ENCODE measurements around the gene PSMD2.

PSMD2 gene

DNA sequence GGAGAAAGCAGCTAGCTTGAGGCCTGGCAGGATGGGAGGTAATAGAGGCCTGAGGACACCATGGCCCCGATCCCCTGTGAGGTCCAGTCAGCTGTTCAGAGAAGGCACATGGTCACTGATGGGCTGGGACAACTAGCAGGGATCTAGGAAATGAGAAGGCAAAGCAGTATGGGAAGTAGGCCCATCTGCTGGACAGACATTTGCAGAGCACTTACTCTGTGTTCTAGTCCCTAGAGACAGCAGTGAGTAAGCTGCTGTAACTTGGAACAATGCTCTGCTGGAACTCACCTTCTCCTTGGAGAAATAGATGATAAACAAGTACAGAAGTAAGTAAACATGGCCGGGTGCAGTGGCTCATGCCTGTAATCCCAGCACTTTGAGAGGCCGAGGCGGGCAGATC is 16.1 kb upstream of the PSMD2 start:
- no peak for DNase-seq (ENCODE audit: low read depth)

DNA sequence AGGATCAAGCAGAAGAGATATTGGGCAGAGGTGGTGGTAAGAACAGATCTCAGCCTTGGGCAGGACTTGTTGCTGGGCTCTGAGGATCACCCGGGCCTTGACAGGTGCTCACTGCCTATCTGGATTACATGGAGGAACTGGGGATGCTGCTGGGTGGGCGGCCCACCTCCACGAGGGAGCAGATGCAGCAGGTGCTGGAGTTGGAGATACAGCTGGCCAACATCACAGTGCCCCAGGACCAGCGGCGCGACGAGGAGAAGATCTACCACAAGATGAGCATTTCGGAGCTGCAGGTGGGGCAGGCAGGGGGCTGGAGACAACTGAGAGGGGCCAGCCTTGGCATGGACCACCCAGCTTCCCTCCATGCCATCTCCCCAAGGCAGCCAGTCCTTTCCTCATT is 15.4 kb upstream of the PSMD2 start:
- DNase-seq (ENCODE audit: low read depth): no peak

DNA sequence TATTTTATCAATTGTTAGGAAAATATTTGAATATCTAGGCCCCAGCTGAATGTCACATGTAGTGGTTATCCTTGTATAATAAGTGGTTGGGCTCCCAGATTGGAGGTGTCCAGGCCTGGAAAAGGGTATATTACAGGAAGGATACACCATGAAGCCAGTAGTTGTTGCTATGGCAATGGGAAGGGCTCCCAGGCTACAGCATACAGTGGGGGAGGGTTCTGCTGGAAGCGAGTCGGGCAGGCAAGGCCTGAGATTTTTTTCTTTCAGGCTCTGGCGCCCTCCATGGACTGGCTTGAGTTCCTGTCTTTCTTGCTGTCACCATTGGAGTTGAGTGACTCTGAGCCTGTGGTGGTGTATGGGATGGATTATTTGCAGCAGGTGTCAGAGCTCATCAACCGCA is 14.3 kb upstream of the PSMD2 start:
- DNase-seq (ENCODE audit: low read depth): peak; percentile 63

DNA sequence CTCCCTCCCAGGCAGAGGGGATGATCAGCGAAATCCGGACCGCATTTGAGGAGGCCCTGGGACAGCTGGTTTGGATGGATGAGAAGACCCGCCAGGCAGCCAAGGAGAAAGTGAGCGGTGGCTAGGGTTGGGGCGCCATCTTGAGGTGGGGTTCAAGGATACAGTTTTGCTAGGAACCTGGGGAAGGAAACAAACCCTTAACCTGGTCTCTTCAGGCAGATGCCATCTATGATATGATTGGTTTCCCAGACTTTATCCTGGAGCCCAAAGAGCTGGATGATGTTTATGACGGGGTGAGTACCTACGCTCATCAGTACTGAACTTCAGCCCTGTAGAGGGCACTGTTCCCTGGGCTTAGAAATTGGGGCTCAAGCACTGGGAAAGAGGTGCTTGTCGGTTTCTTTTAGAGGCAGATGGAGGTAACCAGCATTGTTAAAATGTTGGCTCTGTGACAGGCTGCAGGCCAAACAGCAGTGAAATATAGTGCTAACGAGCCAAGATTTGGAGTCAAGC is 9.6 kb upstream of the PSMD2 start:
- peak; percentile 10 for DNase-seq (ENCODE audit: low read depth)

DNA sequence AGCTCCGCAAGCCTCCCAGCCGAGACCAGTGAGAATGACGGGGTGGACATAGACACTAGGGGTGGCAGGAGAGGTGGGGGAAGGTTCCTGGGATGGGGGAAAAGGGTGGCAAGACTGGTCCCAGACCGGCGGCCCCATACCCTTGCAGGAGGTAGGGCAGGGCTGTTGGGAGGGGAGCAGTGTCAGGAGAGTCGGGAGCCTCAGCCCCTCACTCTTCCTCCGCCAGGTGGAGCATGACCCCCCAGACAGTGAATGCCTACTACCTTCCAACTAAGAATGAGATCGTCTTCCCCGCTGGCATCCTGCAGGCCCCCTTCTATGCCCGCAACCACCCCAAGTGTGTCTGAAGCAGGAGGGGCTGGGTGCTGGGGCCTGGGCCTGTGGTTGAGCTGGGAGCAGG is 8.7 kb upstream of the PSMD2 start:
- DNase-seq (ENCODE audit: low read depth): no peak

DNA sequence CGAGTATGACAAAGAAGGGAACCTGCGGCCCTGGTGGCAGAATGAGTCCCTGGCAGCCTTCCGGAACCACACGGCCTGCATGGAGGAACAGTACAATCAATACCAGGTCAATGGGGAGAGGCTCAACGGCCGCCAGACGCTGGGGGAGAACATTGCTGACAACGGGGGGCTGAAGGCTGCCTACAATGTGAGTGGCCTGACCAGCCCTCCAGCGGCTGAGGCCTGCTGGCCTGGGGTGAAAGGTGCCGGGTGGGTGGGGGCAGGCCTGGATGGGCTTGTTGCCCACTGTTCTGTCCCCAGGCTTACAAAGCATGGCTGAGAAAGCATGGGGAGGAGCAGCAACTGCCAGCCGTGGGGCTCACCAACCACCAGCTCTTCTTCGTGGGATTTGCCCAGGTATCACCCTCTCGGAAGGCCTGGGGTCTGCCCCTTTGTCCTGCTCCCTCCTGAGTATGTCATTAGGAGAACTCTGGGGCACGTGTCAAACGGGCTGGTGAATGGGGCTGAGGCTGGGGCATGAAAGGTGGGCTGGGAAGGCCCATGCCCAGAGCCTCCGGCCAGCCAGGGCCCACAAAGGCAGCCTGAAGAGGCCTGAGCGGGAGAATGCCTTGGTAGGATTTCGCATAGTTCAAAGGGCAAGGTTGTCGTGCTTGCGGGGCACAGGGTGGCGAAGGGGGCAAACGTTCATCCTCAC is 7.8 kb upstream of the PSMD2 start:
- no peak for DNase-seq (ENCODE audit: low read depth)

DNA sequence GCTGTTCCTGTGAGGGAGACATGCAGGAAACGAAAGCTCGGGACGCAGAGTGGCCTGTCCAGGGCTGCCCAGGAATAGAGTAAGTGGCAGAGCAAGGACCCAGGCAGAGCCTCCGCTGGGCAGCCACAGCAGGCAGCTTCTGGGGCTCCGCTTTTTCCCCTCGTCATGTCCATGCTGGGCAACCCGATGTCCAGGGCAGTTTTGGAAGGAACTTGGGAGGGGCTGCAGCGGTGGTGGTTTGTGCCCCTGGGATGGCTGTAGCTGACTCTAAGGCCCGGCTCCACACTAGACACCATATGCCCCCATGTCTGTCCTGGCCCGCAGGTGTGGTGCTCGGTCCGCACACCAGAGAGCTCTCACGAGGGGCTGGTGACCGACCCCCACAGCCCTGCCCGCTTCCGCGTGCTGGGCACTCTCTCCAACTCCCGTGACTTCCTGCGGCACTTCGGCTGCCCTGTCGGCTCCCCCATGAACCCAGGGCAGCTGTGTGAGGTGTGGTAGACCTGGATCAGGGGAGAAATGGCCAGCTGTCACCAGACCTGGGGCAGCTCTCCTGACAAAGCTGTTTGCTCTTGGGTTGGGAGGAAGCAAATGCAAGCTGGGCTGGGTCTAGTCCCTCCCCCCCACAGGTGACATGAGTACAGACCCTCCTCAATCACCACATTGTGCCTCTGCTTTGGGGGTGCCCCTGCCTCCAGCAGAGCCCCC is 7.1 kb upstream of the PSMD2 start:
- DNase-seq (ENCODE audit: low read depth): no peak

DNA sequence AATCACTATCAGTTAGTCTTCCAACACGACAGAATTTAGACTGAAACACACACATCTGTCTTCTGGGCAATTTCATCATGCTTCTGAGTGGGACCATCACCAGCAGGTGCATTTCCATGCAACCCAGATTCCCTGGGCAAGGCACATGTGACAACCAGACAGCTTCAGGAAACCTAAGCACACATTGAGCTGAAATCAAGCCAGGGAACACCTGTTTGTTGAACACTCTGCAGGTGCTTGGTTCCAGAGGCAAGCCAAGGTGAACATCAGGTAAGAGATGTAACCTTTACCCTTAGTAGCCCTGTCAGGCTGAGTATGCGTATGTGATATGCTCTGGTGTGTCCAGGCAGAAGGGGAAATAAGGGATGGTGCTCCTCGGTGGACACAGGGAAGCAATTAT is 3.3 kb upstream of the PSMD2 start:
- no peak for DNase-seq (ENCODE audit: low read depth)

DNA sequence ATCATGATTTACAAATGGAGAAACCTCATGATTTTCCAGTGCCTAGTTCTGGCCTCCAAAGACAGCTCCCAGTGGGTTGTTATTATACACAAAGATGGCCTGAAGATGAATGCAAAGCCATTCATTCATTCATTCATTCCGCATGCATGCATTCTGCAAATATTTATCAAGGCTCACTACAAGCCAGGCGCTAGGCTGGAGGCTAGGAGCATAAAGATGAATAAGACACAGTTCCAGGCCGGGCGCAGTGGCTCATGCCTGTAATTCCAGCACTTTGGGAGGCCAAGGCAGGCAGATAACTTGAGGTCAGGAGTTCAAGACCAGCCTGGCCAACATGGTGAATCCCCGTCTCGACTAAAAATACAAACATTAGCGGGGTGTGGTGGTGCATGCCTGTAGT is 2.4 kb upstream of the PSMD2 start:
- DNase-seq (ENCODE audit: low read depth): no peak

DNA sequence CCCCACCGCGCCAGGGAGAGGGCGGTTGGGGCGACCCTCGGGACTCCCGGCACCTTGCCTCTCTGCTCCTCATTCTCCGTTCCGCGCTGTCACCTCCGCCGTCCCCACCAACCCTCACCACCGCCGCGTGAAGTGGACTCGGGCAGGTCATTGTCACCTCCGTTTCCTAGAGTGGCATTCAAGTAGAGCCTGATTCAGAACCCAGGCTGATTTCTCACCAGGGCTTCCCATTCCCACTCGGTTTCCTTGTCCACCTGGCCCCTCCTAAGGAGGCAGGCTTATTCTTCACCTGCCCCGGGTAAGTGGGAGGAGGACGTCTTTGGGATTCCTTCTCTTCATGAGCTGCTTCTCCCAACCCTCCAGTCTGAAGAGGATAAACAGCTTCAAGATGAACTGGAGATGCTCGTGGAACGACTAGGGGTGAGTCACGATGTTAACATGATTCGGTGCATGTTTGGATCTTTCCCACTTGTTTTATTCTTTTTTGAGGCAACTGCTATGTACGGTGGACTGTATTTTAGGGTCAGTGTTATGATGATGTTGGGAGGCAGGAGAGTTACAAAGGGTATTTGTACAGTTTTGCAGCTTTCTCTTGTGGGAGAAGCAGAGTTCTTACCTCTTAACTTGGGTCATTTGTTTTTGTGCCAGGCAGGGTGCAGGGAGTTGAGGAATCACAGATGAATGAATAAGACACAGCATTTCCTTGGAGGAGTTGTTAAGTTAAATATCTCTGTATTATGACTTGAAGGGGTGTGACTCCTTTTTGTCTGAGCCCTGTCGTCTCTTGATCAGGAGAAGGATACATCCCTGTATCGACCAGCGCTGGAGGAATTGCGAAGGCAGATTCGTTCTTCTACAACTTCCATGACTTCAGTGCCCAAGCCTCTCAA is 692 bp downstream of the PSMD2 start:
- DNase-seq (ENCODE audit: low read depth): no peak

DNA sequence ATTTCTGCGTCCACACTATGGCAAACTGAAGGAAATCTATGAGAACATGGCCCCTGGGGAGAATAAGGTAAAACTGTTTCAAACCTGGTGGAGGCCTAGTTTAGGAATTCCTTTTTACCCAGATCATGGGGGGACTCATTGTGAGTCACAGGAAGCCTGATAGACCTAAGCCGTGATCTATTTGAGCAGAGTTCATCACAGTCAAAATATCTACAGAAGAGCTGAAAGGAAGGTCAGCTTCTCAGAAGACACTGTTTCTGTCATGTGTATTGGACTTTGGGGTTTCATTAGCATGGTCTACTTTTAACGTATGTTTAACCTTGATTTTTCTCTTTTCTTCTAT is 1.3 kb downstream of the PSMD2 start:
- no peak for DNase-seq (ENCODE audit: low read depth)

DNA sequence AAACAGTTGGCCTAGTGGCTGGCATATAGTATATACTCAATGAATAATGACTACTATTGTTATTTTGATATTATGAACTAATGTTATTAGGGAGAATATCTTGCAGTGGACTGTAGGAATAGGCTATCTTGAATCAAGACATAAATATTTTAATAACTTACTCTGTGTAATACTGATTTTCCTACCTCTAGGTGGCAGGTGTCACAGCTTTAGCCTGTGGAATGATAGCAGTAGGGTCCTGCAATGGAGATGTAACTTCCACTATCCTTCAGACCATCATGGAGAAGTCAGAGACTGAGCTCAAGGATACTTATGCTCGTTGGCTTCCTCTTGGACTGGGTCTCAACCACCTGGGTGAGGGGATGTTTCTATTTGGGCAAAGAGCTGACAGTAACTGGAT is 6.5 kb downstream of the PSMD2 start:
- DNase-seq (ENCODE audit: low read depth): no peak

DNA sequence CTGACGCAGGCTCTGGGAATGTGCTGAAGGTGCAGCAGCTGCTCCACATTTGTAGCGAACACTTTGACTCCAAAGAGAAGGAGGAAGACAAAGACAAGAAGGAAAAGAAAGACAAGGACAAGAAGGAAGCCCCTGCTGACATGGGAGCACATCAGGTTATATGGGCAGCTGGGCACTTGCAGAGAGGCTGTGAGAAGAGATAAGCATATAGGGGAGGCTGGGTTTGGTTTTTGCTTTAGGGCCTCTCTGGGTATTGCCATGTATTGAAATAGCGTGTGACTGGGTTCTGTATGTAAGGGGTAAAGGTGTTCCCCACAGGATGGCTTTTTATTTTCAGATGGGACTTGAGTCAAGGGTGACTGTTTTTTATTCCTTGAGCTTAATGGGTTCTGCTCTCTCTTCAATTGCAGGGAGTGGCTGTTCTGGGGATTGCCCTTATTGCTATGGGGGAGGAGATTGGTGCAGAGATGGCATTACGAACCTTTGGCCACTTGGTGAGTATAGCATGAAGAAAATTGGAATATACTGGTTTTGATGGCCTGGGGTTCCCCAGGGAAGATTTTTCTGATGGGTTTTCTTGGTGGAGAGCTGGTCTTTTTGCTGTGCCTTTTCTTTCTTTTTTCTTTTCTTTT is 7.4 kb downstream of the PSMD2 start:
- no peak for DNase-seq (ENCODE audit: low read depth)

DNA sequence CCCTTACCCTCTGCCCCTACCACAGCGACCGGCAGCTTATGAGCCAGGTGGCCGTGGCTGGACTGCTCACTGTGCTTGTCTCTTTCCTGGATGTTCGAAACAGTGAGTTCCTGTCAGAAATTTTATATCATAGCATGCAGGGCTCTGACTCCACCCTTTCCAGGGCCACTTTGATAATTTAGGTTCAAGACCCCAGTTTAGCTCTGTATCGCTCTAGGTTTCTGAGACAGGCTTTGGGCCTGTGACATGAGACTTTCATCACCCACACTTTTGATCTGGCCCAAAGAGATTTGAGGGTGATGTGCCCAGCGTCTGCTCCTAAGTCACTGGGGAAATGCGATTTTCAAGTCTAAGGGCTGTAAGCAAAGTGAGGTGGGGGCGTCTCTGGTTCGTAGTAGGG is 8.9 kb downstream of the PSMD2 start:
- no peak for DNase-seq (ENCODE audit: low read depth)

DNA sequence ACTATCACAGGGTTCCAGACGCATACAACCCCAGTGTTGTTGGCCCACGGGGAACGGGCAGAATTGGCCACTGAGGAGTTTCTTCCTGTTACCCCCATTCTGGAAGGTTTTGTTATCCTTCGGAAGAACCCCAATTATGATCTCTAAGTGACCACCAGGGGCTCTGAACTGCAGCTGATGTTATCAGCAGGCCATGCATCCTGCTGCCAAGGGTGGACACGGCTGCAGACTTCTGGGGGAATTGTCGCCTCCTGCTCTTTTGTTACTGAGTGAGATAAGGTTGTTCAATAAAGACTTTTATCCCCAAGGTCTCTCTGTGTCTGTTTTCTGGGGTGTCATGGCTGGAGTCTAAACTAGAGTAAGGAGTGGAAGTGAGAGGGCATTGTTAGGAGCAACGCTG is 9.7 kb downstream of the PSMD2 start:
- no peak for DNase-seq (ENCODE audit: low read depth)

DNA sequence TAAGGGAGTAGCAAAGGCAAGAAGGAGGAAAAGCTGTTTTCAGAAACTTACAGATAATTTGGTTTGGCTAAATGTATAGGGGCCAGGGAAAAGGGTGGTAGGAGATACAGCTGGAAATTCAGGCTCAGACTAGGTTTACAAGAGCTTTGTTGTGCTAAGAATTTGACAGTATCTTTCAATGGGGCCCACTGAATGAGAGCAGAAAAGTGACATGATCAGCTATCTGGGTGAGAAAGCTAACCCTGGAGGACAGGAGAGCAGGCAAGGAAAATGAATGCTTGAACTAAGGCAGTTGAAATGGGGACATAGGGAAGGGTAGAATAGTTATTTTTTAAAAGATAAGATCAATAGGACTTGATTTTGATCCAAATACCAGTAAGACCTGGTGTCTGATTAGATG is 12.6 kb downstream of the PSMD2 start:
- no peak for DNase-seq (ENCODE audit: low read depth)

DNA sequence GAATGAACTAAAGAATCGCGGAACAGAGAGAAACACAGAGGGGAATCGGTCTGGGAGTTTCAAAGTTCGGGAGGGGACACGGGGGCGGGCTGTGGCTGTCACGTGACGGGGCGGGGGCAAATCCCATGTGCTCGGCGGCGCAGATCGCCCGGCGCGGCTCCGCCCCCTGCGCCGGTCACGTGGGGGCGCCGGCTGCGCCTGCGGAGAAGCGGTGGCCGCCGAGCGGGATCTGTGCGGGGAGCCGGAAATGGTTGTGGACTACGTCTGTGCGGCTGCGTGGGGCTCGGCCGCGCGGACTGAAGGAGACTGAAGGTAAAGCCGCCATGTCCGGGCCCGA is 15.3 kb downstream of the PSMD2 start, which contains the start of gene EIF4G1:
Gene EIF4G1, plus strand, starts transcription at position 244 of the 337 bp plus-strand sequence. CDS start 1,191 bp downstream, outside the sequence.
- DNase-seq (ENCODE audit: low read depth): peak; percentile 96

DNA sequence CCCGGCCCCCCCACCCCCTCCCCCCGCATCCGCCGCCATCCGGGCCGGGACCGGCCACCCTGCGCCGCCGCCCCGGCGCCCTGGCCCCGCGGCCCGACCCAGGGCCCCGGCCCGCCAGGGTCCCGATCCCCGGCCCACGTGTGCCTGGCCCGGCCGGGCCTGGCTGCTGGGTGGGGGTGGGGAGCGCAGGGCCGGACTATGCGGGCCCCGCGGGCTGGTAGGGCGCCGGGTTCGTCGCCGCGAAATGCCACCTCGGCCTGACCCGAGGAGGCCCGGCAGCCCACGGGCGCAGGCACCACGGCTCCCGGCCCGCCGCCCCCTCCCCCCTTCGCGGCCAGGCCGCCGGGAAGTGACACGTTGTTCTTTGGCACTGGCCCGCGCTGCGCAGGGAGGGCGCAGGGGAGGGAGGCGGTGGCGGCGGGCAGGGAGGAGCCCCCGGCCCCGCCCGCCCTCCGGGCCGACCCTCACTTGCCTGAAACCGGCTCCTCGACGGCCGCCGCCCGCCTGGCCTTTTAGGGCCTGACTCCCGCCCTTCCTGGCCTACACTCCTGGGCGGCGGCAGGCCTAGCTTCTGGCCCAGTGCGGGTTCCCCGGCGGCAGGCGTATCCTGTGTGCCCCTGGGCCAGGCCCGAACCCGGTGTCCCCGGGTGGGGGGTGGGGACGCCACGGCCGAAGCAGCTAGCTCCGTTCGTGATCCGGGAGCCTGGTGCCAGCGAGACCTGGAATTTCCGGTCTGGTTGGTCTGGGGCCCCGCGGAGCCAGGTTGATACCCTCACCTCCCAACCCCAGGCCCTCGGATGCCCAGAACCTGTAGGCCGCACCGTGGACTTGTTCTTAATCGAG is 15.9 kb downstream of the PSMD2 start:
- DNase-seq (ENCODE audit: low read depth): peak; percentile 91

DNA sequence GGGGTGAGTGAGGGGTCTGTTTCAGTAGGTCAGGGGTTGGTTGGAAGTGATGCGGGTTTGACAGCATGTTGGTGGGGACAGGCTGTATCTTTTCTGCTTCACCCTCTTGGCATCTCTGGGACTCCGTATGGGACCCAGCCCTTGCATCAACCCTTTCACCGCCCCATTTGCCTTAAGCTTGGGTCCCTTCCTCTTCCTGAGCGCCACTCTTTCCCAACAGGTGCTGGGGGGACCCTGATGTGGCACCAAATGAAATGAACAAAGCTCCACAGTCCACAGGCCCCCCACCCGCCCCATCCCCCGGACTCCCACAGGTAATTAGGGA is 16.5 kb downstream of the PSMD2 start:
- no peak for DNase-seq (ENCODE audit: low read depth)

DNA sequence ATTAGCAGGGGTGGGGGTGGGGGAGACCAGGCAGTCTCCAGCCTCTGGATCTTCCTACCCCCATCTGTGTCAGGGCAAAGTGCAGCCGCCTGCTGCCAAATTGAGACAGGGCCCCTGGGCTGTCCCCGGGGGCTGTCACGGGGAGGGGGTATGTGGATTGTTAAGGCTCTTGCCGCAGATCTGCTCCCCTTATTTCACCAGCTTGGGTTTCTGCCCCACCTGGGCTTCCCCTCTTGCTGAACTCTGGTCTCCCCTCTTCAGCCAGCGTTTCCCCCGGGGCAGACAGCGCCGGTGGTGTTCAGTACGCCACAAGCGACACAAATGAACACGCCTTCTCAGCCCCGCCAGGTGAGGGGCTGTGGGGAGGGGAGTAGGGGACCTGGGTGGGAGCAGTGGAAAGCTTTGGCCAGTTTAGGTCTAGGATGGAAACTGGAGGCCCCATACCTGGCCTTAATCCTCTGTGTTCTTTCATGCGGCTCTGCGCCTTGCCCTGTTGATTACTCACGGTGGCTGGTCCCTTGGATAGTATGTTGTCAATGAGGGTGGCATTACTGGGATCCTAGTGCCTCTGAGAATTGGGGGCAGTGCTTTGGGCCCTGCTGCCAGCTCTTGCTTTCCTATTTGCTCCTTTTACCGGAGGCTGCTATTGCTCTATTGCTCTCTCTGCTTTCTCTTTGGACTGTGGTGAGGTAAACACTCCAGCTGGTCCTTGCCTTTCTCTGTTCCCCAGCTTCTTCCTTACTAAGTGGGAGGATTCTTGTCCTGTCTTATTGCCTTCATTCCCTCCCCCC is 17.0 kb downstream of the PSMD2 start:
- DNase-seq (ENCODE audit: low read depth): no peak

DNA sequence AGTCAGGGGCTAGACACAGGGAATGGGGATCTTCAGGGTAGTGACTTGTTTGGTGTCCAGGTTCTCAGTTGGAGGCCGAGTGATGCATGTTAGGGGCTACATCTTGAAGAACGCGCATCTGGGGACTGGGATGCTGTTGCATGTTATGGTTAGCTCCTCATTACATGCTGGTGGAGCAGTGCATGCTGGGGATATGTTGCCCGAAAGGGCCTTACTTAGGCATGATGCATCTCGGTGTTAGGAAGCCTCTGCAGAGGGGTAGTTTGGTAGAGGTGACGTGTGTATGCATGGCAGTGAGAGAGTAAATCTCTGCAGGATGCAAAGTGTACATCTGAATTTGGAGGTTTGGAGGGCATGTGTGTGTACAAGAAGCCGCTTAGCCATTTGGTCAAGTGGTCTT is 17.8 kb downstream of the PSMD2 start:
- DNase-seq (ENCODE audit: low read depth): no peak

Measured in fibroblast of gingiva (primary cell).